Loucy (cell line): ENCODE data around the gene COA8.

ENCODE experiments used
- CTCF ChIP-seq: fragments of 200-600 bp; sonication (generic); conservative IDR thresholded peaks from 2 replicates; pipeline ENCODE4 v1.5.1; 2014; ENCODE audit warnings: mild to moderate bottlenecking, antibody characterized with exemption, low read length
- EZH2phosphoT487 ChIP-seq: fragments of 200-600 bp; IDR thresholded peaks from 2 replicates; pipeline ENCODE4 v1.6.1; 2018; ENCODE audit warnings: antibody characterized with exemption, mild to moderate bottlenecking, moderate library complexity, borderline replicate concordance

GRCh38 chr14:103533999-103534575, 28.7 kb upstream of the COA8 start:
- TF ChIP-seq CTCF: no peak
- TF ChIP-seq EZH2phosphoT487: no peak
